Ascending aorta (tissue), 2 donors: ENCODE results near the gene FAM114A2. TPM values are rescaled to one million over a fixed set of nuclear protein-coding genes. Genes with fewer than 3 reads are reported as not detected.

ENCODE experiments used
- DNase-seq, 2 donors: peaks; one replicate each; pipeline ENCODE4 v3.0.0-alpha.2; 2019; ENCODE audit warnings: low spot score in 2 of 2
- H3K27ac ChIP-seq, 2 donors: fragments of 200-600 bp; sonication (generic); one replicate each; pipeline ENCODE4 v1.5.1; 2016 to 2017; ENCODE audit warnings: mild to moderate bottlenecking in 1 of 2
- H3K27me3 ChIP-seq: fragments of 200-600 bp; sonication (generic); one replicate; pipeline ENCODE4 v1.5.1; 2017
- H3K36me3 ChIP-seq, 2 donors: fragments of 200-600 bp; sonication (generic); one replicate each; pipeline ENCODE4 v1.5.1; 2016
- H3K4me1 ChIP-seq, 2 donors: fragments of 200-600 bp; sonication (generic); one replicate each; pipeline ENCODE4 v1.5.1; 2016 to 2017; ENCODE audit warnings: mild to moderate bottlenecking in 1 of 2
- H3K4me3 ChIP-seq, 2 donors: fragments of 200-600 bp; sonication (generic); one replicate each; pipeline ENCODE4 v1.5.1; 2016 to 2017; ENCODE audit warnings: mild to moderate bottlenecking in 1 of 2
- H3K9me3 ChIP-seq, 2 donors: fragments of 200-600 bp; sonication (generic); one replicate each; pipeline ENCODE4 v1.5.1; 2016
- intact Hi-C: fragments of 100-400 bp; cut with DNase I; formaldehyde crosslinking; loops from one replicate; pipeline ENCODE4 v1.15.1; 2023
- total RNA-seq: library from RNA; depleted of rRNA; stranded (reverse); fragments of >200 nt; gene quantifications from one replicate; pipeline ENCODE4 v1.1.0, GENCODE V29; 2016
- TF ChIP-seq, protein P1 (sequence below), 3 experiments: fragments of 200-600 bp in 2 of 3; fragments of 450-650 bp in 1 of 3; sonication (generic) in 2 of 3; IDR thresholded peaks; one replicate each; pipeline ENCODE4 v1.5.1; 2016 to 2019; ENCODE audit warnings: antibody characterized with exemption in 3 of 3, mild to moderate bottlenecking in 1 of 3, moderate library complexity in 1 of 3

FAM114A2 gene
- total RNA-seq, 1 donor from 2014 or later: 7.2 TPM

DNA sequence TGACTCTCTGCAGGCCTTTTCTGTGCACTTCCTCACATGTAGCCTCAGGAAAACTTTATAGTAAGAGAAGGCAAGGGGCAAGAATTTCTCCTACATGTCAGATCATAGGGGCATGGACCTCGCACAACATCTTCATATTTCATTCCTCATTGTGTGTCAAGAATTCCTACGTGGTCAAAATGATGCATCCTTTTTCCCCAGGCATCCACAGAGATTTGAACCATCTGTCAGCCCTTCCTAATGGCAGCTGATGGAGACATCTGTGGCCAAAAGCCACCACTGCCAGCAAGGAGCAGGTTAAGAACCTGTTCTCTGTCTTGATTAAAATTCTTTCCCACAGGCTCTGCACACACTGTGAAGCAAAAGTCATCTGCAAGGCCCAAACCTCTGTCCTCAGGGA is 42.5 kb upstream of the FAM114A2 start:
- TF ChIP-seq, protein P1, sequence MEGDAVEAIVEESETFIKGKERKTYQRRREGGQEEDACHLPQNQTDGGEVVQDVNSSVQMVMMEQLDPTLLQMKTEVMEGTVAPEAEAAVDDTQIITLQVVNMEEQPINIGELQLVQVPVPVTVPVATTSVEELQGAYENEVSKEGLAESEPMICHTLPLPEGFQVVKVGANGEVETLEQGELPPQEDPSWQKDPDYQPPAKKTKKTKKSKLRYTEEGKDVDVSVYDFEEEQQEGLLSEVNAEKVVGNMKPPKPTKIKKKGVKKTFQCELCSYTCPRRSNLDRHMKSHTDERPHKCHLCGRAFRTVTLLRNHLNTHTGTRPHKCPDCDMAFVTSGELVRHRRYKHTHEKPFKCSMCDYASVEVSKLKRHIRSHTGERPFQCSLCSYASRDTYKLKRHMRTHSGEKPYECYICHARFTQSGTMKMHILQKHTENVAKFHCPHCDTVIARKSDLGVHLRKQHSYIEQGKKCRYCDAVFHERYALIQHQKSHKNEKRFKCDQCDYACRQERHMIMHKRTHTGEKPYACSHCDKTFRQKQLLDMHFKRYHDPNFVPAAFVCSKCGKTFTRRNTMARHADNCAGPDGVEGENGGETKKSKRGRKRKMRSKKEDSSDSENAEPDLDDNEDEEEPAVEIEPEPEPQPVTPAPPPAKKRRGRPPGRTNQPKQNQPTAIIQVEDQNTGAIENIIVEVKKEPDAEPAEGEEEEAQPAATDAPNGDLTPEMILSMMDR (IDR thresholded peaks at IDR 0.05): no peak
- intact Hi-C loops: no loop called here
- H3K27me3 ChIP-seq: no peaks in the 10 kb centered on the region

GRCh38 chr5:154078272-154078671 is 39.6 kb upstream of the FAM114A2 start:
- Histone ChIP-seq H3K27ac (no peak overlapping the region), H3K9me3 (no peaks in the 10 kb centered on the region), H3K4me3 (no peak overlapping the region), H3K27me3 (no peaks in the 10 kb centered on the region), H3K4me1 (no peaks in the 10 kb centered on the region), H3K36me3 (no peaks in the 10 kb centered on the region)
- intact Hi-C loops: loop anchor here (10.0 kb wide), 1 partner anchor 557 kb away; no protein-coding TSS in a partner anchor
- TF ChIP-seq, protein P1 (IDR thresholded peaks at IDR 0.05): no peak
- no peak for DNase-seq

More for the DNA sequence above, 42.5 kb upstream of the FAM114A2 start:
- H3K4me3 ChIP-seq: no peak overlapping the region
- no peak for DNase-seq
- no peaks in the 10 kb centered on the region for H3K4me1 ChIP-seq
- H3K27ac ChIP-seq: no peak overlapping the region
- no peaks in the 10 kb centered on the region for H3K36me3 ChIP-seq
- no peaks in the 10 kb centered on the region for H3K9me3 ChIP-seq

- H3K4me1 ChIP-seq: no peaks in the 10 kb centered on the region
- H3K4me3 ChIP-seq: no peak overlapping the region
- H3K36me3 ChIP-seq: no peaks in the 10 kb centered on the region
- no peaks in the 10 kb centered on the region for H3K27me3 ChIP-seq
- no peak for DNase-seq
- intact Hi-C loops: loop anchor here (10.0 kb wide), 1 partner anchor 557 kb away; no protein-coding TSS in a partner anchor
- TF ChIP-seq, protein P1 (IDR thresholded peaks at IDR 0.05): no peak
- no peaks in the 10 kb centered on the region for H3K9me3 ChIP-seq
- H3K27ac ChIP-seq: no peak overlapping the region
These were observed 39.0 kb upstream of the FAM114A2 start for GRCh38 chr5:154077696-154078095.

DNA sequence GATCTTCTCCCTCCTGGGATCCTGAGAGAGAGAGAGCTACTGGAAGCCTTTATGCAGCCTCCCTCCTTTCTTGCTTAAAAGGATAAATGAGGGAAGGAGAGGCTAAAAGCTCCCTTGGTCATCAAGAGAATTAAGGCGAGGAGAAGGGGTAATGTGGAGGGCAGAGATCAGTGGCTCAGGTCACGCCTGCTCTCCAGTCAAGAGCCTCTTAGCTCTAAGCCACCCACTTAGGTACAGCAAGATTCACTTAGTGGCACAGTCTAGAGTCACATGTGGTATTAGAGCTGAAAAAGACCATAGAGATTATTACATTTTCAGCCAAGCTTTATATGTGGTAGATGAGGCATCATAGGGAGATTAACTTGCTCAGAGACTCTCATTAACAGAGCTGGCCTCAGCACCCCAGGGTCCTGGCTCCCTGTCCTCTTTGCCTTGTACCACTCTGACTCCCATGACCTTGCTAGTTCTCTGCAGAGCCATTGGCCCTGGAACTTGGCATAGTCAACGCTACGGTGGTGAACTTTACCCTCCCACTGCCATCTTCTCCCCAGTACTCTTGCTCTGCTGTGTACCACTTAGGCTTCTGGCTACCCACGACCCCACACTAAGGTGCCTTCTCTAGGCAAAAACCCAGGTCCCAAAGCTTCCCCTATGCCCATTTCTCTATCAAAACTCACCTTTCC is 37.7 kb upstream of the FAM114A2 start:
- intact Hi-C loops: loop anchor here (10.0 kb wide), 1 partner anchor 558 kb away; no protein-coding TSS in a partner anchor
- H3K4me1 ChIP-seq: no peaks in the 10 kb centered on the region
- no peaks in the 10 kb centered on the region for H3K36me3 ChIP-seq

DNA sequence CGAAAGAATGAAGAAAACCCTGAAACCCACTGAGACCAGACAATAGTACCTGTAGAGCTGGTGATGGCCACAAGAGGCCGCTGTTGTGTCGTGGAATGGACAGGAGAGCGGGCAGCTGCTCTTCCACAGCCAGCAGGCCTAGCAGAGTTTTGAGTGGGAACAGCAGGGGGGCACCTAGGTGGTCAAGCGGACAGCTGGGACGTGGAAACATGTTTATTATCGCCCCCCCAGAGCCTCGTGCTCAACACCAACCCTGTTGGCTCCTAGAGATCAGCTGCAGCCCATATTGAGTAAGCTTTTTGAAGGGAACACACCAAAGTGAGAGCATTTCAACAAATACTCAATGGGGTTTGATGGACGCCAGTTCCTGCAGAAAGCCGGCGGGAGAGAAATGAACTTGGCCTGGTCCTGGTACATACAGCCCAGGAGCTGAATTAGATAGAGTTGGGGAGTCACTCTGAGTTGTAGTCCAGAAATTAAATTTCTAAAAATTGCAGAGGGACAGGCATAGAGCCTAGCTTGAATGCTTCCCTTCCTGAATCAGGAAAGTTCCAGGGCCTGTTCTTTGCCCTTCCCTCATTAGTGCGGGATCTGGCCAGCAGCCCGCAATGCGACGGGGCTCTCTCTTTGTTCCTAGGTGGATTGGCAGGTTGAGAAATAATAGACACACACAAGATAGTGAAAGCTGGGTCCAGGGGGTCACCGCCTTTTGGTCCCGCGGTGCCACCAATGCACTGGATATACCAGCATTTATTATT is 33.9 kb upstream of the FAM114A2 start:
- Histone ChIP-seq H3K27me3 (no peaks in the 10 kb centered on the region), H3K27ac (peak overlapping the region in 1 of 2 donors; percentile 5), H3K4me1 (no peaks in the 10 kb centered on the region), H3K9me3 (no peaks in the 10 kb centered on the region), H3K36me3 (no peaks in the 10 kb centered on the region), H3K4me3 (peak overlapping the region in 1 of 2 donors; percentile 38)
- peak; percentile 22 to 89 for DNase-seq
- intact Hi-C loops: loop anchor here (1.0 to 10.0 kb wide), 3 partner anchors 108 to 562 kb away; no protein-coding TSS in a partner anchor
- TF ChIP-seq, protein P1 (IDR thresholded peaks at IDR 0.05): peak; percentile 90 to 93 (median 90)

More for the DNA sequence above, 37.7 kb upstream of the FAM114A2 start:
- Histone ChIP-seq H3K27me3 (no peaks in the 10 kb centered on the region), H3K27ac (no peak overlapping the region), H3K9me3 (no peaks in the 10 kb centered on the region), H3K4me3 (no peak overlapping the region)
- DNase-seq: no peak
- TF ChIP-seq, protein P1 (IDR thresholded peaks at IDR 0.05): no peak
